ENCODE data around the gene MAS1.

MAS1 gene

GRCh38 chr6:159935633-159936032 is 44.8 kb downstream of the MAS1 start:
- peaks cover 0 to 87% (median 26%) of the 10 kb centered on the region in 4 donors for H3K4me1 ChIP-seq
- TF ChIP-seq CTCF (IDR thresholded peaks at IDR 0.05), result no peak
- H3K36me3 ChIP-seq, result no peaks in the 10 kb centered on the region
- intact Hi-C loops (cut with DNase I; ENCODE audit: low total_unique reads), result no loop called here
- no peak overlapping the region for H3K4me3 ChIP-seq
- DNase-seq, result no peak
- peak overlapping the region; percentile 39 to 68 for H3K27ac ChIP-seq
- no peaks in the 10 kb centered on the region for H3K27me3 ChIP-seq
- H3K9me3 ChIP-seq, result no peaks in the 10 kb centered on the region

GRCh38 chr6:159939591-159940016 is 48.8 kb downstream of the MAS1 start:
- intact Hi-C loops (cut with DNase I; ENCODE audit: low total_unique reads), result loop anchor here (10.0 kb wide), 1 partner anchor 245 kb away; the partner anchor contains the start of gene SOD2
- Histone ChIP-seq H3K36me3 (no peaks in the 10 kb centered on the region), H3K4me1 (peaks cover 0 to 81% (median 25%) of the 10 kb centered on the region in 4 donors), H3K4me3 (no peak overlapping the region), H3K27ac (peak overlapping the region; percentile 56 to 58), H3K9me3 (peaks cover 0 to 9% (median 7%) of the 10 kb centered on the region in 3 donors), H3K27me3 (no peaks in the 10 kb centered on the region)
- TF ChIP-seq CTCF (IDR thresholded peaks at IDR 0.05), result no peak
- peak; percentile 57 to 78 for DNase-seq

Data from tibial artery (tissue), 4 donors.